ENCODE data around the gene ZNF740. TPM values are rescaled to one million over a fixed set of nuclear protein-coding genes. Genes with fewer than 3 reads are reported as not detected.

ZNF740 gene
- total RNA-seq, 1 experiment from 2014 or later: 41.2 TPM

DNA sequence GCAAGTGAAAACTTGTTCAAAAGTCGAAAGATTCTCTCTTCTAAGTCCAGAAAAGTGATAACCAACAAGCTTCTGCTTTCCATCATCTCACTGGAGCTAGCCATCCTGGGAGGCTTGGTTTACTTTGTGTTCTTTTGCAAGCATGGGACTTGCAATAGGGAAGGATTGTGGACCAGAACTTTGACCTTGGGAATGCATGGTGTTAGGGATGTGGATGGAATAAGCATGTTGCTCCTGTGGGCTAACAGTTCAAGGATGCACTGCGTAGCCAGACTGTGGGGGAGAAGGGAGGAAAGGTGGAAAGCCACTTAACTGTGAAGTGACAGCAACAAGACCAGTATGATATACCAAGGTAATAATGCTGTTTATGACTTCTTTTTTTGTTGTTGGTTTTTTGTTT, 48.7 kb upstream of the ZNF740 start:
- Histone ChIP-seq H3T11ph (ENCODE audit: low read length) (no peak overlapping the region), H3K4me1 (ENCODE audit: insufficient read depth, low read length) (no peaks in the 10 kb centered on the region), H2BK120ac (ENCODE audit: low read depth, low read length, poor library complexity, severe bottlenecking) (no peak overlapping the region), H3K4ac (ENCODE audit: low read depth, low read length) (no peak overlapping the region), H4K91ac (ENCODE audit: insufficient read length, low read depth, low read length) (no peak overlapping the region), H2AFZ (ENCODE audit: low read length) (no peak overlapping the region), H4K8ac (replicated peaks; ENCODE audit: insufficient read length, low read depth, low read length) (no peak overlapping the region), H4K20me1 (ENCODE audit: control insufficient read depth, insufficient read depth, insufficient read length) (no peaks in the 10 kb centered on the region), H3K23me2 (ENCODE audit: insufficient read length, low read depth, low read length, poor library complexity, severe bottlenecking) (no peaks in the 10 kb centered on the region), H2BK20ac (ENCODE audit: low read depth, low read length, poor library complexity, severe bottlenecking) (no peak overlapping the region), H3K18ac (ENCODE audit: insufficient read length, low read depth, low read length) (no peak overlapping the region), H3K79me1 (ENCODE audit: insufficient read depth, low read depth, low read length, poor library complexity, severe bottlenecking) (no peaks in the 10 kb centered on the region), H4K5ac (ENCODE audit: insufficient read length, low read depth, low read length) (no peak overlapping the region), H3K23ac (ENCODE audit: insufficient read length, low read depth, low read length) (no peak overlapping the region), H3K9ac (ENCODE audit: extremely low read depth, insufficient read length, low read length) (peak overlapping the region; percentile 37), H3K27me3 (ENCODE audit: insufficient read depth, low read length) (no peaks in the 10 kb centered on the region), H3K27ac (ENCODE audit: insufficient read length, low read depth, low read length) (no peak overlapping the region), H2BK15ac (ENCODE audit: low read depth, low read length) (no peak overlapping the region), H3K14ac (ENCODE audit: insufficient read depth, low read length) (no peak overlapping the region), H2BK5ac (ENCODE audit: insufficient read length, low read length) (no peak overlapping the region), H3K9me3 (ENCODE audit: control insufficient read depth, low read depth, low read length) (no peaks in the 10 kb centered on the region), H2AK5ac (ENCODE audit: insufficient read length, low read length) (no peak overlapping the region), H3K56ac (ENCODE audit: insufficient read length, low read depth, low read length) (no peak overlapping the region), H2BK12ac (ENCODE audit: insufficient read length, low read depth, low read length) (no peak overlapping the region), H3K4me2 (ENCODE audit: insufficient read depth, insufficient read length, low read length) (no peak overlapping the region), H3K79me2 (ENCODE audit: insufficient read depth, low read length) (no peaks in the 10 kb centered on the region)
- no peak overlapping the region for H3K4me3 Mint-ChIP-seq
- DNase-seq: no peak
- TF ChIP-seq, protein P1, sequence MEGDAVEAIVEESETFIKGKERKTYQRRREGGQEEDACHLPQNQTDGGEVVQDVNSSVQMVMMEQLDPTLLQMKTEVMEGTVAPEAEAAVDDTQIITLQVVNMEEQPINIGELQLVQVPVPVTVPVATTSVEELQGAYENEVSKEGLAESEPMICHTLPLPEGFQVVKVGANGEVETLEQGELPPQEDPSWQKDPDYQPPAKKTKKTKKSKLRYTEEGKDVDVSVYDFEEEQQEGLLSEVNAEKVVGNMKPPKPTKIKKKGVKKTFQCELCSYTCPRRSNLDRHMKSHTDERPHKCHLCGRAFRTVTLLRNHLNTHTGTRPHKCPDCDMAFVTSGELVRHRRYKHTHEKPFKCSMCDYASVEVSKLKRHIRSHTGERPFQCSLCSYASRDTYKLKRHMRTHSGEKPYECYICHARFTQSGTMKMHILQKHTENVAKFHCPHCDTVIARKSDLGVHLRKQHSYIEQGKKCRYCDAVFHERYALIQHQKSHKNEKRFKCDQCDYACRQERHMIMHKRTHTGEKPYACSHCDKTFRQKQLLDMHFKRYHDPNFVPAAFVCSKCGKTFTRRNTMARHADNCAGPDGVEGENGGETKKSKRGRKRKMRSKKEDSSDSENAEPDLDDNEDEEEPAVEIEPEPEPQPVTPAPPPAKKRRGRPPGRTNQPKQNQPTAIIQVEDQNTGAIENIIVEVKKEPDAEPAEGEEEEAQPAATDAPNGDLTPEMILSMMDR (conservative IDR thresholded peaks at IDR 0.05): no peak
- no peaks in the 10 kb centered on the region for H3K36me3 Mint-ChIP-seq (ENCODE audit: insufficient read depth in 1 of 3, low read depth in 3 of 3)
- H3K9me3 Mint-ChIP-seq: peaks cover under 1 to 2% of the 10 kb centered on the region in 2 experiments; a peak in 2 of 5 replicates
- WGBS (ENCODE audit: extremely low coverage, insufficient read length, low lambda C conversion rate): no CpG with 5 or more reads among the region's 2 CpGs
- H3K27me3 Mint-ChIP-seq (ENCODE audit: low read depth): peaks cover 49% of the 10 kb centered on the region
- no peaks in the 10 kb centered on the region for H3K4me1 Mint-ChIP-seq
- no peak overlapping the region for H3K27ac Mint-ChIP-seq
